ENCODE measurements around the gene ANKS6.

DNA sequence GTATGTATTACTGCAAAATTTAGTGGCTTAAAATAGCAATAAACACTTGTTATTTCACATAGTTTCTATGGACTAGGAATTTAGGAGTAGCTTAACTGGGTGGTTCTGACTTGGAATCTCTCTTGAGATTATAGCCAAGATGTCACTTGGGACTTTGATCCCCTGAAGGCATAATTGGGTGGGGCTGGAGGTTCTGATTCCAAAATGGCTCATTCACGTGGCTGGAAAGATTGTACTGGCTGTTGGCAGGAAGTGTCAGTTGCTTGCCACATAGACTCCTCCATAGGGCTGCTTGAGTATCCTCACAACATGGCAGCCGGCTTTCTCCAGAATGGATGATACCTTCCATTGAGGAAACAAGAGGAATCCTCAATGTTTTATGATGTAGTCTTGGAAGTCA lies 22.4 kb upstream of the ANKS6 start:
- TF ChIP-seq, protein P1, sequence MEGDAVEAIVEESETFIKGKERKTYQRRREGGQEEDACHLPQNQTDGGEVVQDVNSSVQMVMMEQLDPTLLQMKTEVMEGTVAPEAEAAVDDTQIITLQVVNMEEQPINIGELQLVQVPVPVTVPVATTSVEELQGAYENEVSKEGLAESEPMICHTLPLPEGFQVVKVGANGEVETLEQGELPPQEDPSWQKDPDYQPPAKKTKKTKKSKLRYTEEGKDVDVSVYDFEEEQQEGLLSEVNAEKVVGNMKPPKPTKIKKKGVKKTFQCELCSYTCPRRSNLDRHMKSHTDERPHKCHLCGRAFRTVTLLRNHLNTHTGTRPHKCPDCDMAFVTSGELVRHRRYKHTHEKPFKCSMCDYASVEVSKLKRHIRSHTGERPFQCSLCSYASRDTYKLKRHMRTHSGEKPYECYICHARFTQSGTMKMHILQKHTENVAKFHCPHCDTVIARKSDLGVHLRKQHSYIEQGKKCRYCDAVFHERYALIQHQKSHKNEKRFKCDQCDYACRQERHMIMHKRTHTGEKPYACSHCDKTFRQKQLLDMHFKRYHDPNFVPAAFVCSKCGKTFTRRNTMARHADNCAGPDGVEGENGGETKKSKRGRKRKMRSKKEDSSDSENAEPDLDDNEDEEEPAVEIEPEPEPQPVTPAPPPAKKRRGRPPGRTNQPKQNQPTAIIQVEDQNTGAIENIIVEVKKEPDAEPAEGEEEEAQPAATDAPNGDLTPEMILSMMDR (IDR thresholded peaks at IDR 0.05) = no peak
- TF ChIP-seq EZH2phosphoT487 (IDR thresholded peaks at IDR 0.05) (no peak), EZH2 (IDR thresholded peaks at IDR 0.05) (no peak)
